ENCODE measurements around the gene TNRC6C. TPM values are rescaled to one million over a fixed set of nuclear protein-coding genes. Genes with fewer than 3 reads are reported as not detected.

Gene TNRC6C
- total RNA-seq, 1 donor from 2014 or later: 24.6 TPM

DNA sequence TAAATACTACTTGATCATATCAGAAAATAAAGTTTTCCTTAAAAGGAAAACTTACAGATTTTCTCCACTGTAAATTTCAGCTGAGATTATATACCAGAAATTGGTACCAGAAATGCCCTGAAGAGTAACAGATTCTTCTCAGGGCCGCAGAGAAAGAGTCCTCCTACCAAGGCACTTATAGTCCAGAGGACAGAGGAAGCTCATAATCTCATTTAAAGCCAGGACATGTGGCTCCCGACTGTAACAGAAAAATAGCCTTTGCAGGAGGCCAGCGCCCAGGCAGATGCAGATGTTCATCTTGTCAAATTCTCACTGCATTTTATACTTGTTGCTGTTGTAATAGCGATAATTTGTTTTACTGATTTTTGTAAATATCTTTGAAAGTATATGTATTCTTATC, 43.7 kb downstream of the TNRC6C start:
- ChIA-PET POLR2A (interaction anchor here (1.5 kb wide), 1 partner anchor 44 kb away, joined by 3 read pairs; the partner anchor contains the start of gene TNRC6C), CTCF (interaction anchor here (1.6 to 2.3 kb wide), 2 partner anchors 12 to 17 kb away, joined by 6 to 8 read pairs; no protein-coding TSS in a partner anchor)
- no peaks in the 10 kb centered on the region for H3K27me3 Mint-ChIP-seq
- intact Hi-C loops (cut with micrococcal nuclease): no loop called here
- H3K27ac Mint-ChIP-seq: no peak overlapping the region
- ATAC-seq (ENCODE audit: low read depth): no peak
- no peaks in the 10 kb centered on the region for H3K9me3 Mint-ChIP-seq
- no peak overlapping the region for H3K4me3 Mint-ChIP-seq
- no peak for DNase-seq
- peaks cover 25% of the 10 kb centered on the region for H3K36me3 Mint-ChIP-seq (ENCODE audit: low read depth)
- TF ChIP-seq, protein P1, sequence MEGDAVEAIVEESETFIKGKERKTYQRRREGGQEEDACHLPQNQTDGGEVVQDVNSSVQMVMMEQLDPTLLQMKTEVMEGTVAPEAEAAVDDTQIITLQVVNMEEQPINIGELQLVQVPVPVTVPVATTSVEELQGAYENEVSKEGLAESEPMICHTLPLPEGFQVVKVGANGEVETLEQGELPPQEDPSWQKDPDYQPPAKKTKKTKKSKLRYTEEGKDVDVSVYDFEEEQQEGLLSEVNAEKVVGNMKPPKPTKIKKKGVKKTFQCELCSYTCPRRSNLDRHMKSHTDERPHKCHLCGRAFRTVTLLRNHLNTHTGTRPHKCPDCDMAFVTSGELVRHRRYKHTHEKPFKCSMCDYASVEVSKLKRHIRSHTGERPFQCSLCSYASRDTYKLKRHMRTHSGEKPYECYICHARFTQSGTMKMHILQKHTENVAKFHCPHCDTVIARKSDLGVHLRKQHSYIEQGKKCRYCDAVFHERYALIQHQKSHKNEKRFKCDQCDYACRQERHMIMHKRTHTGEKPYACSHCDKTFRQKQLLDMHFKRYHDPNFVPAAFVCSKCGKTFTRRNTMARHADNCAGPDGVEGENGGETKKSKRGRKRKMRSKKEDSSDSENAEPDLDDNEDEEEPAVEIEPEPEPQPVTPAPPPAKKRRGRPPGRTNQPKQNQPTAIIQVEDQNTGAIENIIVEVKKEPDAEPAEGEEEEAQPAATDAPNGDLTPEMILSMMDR (IDR thresholded peaks at IDR 0.05): no peak
- H3K4me1 Mint-ChIP-seq: peaks cover 22% of the 10 kb centered on the region

DNA sequence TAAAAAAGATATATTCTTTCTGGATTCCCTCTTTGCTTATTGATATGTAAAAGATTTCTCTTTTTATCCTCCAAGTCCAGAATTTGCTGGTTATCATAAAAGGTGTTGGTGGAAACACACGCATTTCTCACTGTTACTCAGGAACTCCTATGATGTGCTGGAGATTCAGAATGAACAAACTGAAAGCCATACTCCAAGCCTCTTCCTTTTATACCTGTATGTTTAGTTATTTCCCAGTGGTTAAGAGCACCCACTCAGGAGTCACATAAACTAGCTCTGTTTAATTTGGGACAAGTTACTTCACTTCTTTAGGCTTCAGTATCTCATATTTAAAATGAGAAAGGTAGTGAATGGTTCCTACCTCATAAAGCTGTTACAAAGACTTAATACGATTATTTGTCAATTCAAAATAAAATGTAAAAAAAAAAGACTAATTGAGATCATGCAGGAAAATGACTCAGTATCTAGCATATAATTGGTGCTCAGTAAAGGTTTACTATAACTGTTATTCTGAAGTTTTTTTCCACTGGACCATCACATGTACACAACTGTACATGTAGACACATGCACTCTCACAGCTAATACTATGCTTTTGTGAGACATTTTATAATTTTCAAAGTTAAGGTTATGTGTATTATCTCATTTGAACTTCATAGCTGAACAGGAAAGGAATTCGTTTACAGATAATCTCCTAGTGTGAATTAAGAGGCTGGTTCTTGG, 47.1 kb downstream of the TNRC6C start:
- ChIA-PET POLR2A (no interaction called here), CTCF (no interaction called here)
- Mint-ChIP-seq H3K9me3 (no peaks in the 10 kb centered on the region), H3K27me3 (no peaks in the 10 kb centered on the region), H3K4me1 (peaks cover 12% of the 10 kb centered on the region), H3K36me3 (ENCODE audit: low read depth) (peaks cover 39% of the 10 kb centered on the region), H3K27ac (no peak overlapping the region), H3K4me3 (no peak overlapping the region)
- ATAC-seq (ENCODE audit: low read depth) (no peak), DNase-seq (no peak)
- TF ChIP-seq, protein P1 (IDR thresholded peaks at IDR 0.05): no peak
- intact Hi-C loops (cut with micrococcal nuclease): no loop called here

DNA sequence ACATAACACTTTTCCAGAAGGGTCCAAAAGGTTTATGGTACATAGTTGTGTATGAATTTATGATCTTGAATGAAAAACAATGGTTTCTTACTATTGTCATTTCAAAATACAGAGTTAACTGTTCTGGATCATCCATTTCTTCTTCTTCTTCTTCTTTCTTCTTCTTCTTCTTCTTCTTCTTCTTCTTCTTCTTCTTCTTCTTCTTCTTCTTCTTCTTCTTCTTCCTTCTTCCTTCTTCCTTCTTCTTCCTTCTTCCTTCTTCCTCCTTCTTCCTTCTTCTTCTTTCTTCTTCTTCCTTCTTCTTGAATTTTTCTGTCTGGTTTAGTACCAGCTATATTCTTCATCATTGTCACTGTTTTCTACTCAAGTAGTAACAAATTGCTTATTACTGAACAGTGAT, 47.8 kb downstream of the TNRC6C start:
- Mint-ChIP-seq H3K4me3 (no peak overlapping the region), H3K9me3 (no peaks in the 10 kb centered on the region), H3K4me1 (peaks cover 14% of the 10 kb centered on the region), H3K36me3 (ENCODE audit: low read depth) (peaks cover 44% of the 10 kb centered on the region), H3K27me3 (no peaks in the 10 kb centered on the region), H3K27ac (no peak overlapping the region)
- intact Hi-C loops (cut with micrococcal nuclease): no loop called here
- no peak for DNase-seq
- POLR2A ChIA-PET: no interaction called here
- CTCF ChIA-PET: no interaction called here
- ATAC-seq (ENCODE audit: low read depth): no peak
- TF ChIP-seq, protein P1 (IDR thresholded peaks at IDR 0.05): no peak

DNA sequence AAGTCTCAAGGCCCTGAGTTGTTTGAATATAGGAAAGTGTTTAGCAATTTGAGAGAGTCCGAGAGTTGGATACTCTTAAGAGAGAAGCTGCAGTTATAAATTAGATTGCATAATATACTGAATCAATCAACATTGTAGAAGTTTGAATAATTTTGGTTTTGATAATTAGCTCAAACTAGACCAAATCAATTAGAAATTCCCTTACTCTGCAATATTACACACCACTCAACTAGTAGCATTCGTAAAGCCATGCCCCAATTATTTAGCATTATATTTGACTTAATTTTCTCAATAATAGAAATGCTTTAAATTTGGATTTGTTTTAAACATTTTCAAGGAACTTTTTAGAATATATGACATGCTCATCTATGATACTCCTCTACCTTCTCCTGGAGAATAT, 49.1 kb downstream of the TNRC6C start:
- intact Hi-C loops (cut with micrococcal nuclease): no loop called here
- Mint-ChIP-seq H3K4me3 (no peak overlapping the region), H3K4me1 (peaks cover 14% of the 10 kb centered on the region), H3K27ac (no peak overlapping the region), H3K27me3 (no peaks in the 10 kb centered on the region), H3K36me3 (ENCODE audit: low read depth) (peaks cover 51% of the 10 kb centered on the region), H3K9me3 (no peaks in the 10 kb centered on the region)
- no peak for DNase-seq
- ATAC-seq (ENCODE audit: low read depth): no peak
- ChIA-PET CTCF (no interaction called here), POLR2A (no interaction called here)
- TF ChIP-seq, protein P1 (IDR thresholded peaks at IDR 0.05): no peak

DNA sequence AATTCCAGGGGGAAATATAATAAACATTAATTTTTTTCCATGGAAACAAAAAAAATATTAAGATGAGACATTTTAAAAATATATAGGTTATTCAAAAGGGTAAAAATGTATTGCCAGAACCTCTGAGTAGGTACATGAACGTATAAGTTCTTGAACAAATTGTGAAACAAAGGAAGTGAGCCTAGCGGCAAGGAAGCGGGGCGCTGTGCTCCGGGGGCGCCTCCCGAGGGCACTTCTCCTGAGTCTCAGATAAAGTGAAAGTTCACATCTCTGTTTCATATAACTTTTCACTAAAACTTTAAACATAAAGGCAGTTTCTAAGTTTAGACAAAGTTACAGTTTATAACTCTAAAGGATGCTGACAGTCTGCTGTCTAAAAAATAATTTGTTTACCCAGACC, 52.3 kb downstream of the TNRC6C start:
- ATAC-seq (ENCODE audit: low read depth) (no peak), DNase-seq (no peak)
- Mint-ChIP-seq H3K27me3 (no peaks in the 10 kb centered on the region), H3K4me1 (peaks cover 8% of the 10 kb centered on the region), H3K27ac (no peak overlapping the region), H3K36me3 (ENCODE audit: low read depth) (peaks cover 36% of the 10 kb centered on the region), H3K9me3 (no peaks in the 10 kb centered on the region), H3K4me3 (no peak overlapping the region)
- TF ChIP-seq, protein P1 (IDR thresholded peaks at IDR 0.05): no peak
- intact Hi-C loops (cut with micrococcal nuclease): loop anchor here (5.0 to 10.0 kb wide), 3 partner anchors 93 to 606 kb away; no protein-coding TSS in a partner anchor
- POLR2A ChIA-PET: no interaction called here
- CTCF ChIA-PET: interaction anchor here (6.9 to 8.2 kb wide), 2 partner anchors 239 to 467 kb away, joined by 89 to 119 read pairs; no protein-coding TSS in a partner anchor

Data from activated B cell treated with CpG ODN at 0.5 μM for 24 hours (primary cell).